Activated T-cell treated with anti-CD3 and anti-CD28 coated beads for 1 hour (primary cell): ENCODE measurements around the gene BCL7C.
"Not testable (repeated sequence)": the region's sequence is repeated elsewhere in the genome, so short reads cannot be mapped to it uniquely, and the experiment has no call there.

Source experiments
- DNase-seq: peaks from one replicate; pipeline ENCODE4 v3.0.0-alpha.2; 2020; ENCODE audit warnings: low read depth

BCL7C gene

GRCh38 chr16:30860729-30861128 is 33.1 kb downstream of the BCL7C start:
- DNase-seq, result not testable (repeated sequence)

GRCh38 chr16:30858829-30859423 is 35.0 kb downstream of the BCL7C start:
- no peak for DNase-seq

- no peak for DNase-seq
Measured at GRCh38 chr16:30858111-30858495, 35.8 kb downstream of the BCL7C start.

GRCh38 chr16:30853758-30854157 is 40.1 kb downstream of the BCL7C start:
- no peak for DNase-seq

GRCh38 chr16:30850246-30850645 is 43.6 kb downstream of the BCL7C start:
- no peak for DNase-seq

GRCh38 chr16:30846649-30847402 is 47.1 kb downstream of the BCL7C start:
- no peak for DNase-seq

GRCh38 chr16:30844671-30845449 is 49.0 kb downstream of the BCL7C start:
- DNase-seq, result peak; percentile 75

- no peak for DNase-seq
Measured at GRCh38 chr16:30844346-30844670, 49.6 kb downstream of the BCL7C start.

GRCh38 chr16:30843501-30843900 is 50.4 kb downstream of the BCL7C start:
- no peak for DNase-seq

GRCh38 chr16:30842971-30843370 is 50.9 kb downstream of the BCL7C start:
- DNase-seq, result no peak

- DNase-seq, result no peak
Measured at GRCh38 chr16:30841332-30841731, 52.5 kb downstream of the BCL7C start.

- no peak for DNase-seq
Measured at GRCh38 chr16:30840611-30841010, 53.3 kb downstream of the BCL7C start.

GRCh38 chr16:30839523-30840227 is 54.2 kb downstream of the BCL7C start:
- DNase-seq, result no peak

- no peak for DNase-seq
Measured at GRCh38 chr16:30838876-30839471, 54.9 kb downstream of the BCL7C start.

GRCh38 chr16:30837904-30838303 is 56.0 kb downstream of the BCL7C start:
- DNase-seq, result no peak
